Measurements from ENCODE around the gene KLHL10. TPM values are rescaled to one million over a fixed set of nuclear protein-coding genes. Genes with fewer than 3 reads are reported as not detected.

KLHL10 gene
- total and polyA plus RNA-seq, 2 of the 13 experiments (the other 11 are each of a cell fraction or from before 2014, with no cell fraction given) = 0.04 to 0.08 TPM

- TF ChIP-seq, protein P1, sequence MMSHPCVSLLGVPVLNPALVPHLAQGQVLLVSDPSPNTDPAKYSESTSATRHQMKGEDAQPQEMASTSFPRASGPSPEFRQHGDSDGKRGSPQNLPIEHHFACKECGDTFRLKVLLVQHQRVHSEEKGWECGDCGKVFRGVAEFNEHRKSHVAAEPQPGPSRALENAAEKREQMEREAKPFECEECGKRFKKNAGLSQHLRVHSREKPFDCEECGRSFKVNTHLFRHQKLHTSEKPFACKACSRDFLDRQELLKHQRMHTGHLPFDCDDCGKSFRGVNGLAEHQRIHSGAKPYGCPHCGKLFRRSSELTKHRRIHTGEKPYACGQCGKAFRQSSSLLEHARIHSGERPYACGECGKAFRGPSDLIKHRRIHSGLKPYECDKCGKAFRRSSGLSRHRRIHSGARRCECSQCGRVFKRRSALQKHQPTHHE (CRISPR knock-in tag; IDR thresholded peaks at IDR 0.05; ENCODE audit: borderline replicate concordance) = no peak
- TF ChIP-seq ATF6 (CRISPR knock-in tag; conservative IDR thresholded peaks at IDR 0.05) (no peak), PHF20 (CRISPR knock-in tag; IDR thresholded peaks at IDR 0.05) (no peak), ETV6 (CRISPR knock-in tag; conservative IDR thresholded peaks at IDR 0.05) (peak; percentile 69; the same call in 1 of the 2 replicates), USF2 (IDR thresholded peaks at IDR 0.05; ENCODE audit: low read depth, low read length) (no peak), USF2 (CRISPR knock-in tag; IDR thresholded peaks at IDR 0.05; ENCODE audit: borderline replicate concordance) (no peak), CCDC6 (CRISPR knock-in tag; IDR thresholded peaks at IDR 0.05) (no peak), ZNF383 (CRISPR knock-in tag; IDR thresholded peaks at IDR 0.05; ENCODE audit: borderline replicate concordance) (no peak), GMEB1 (CRISPR knock-in tag; IDR thresholded peaks at IDR 0.05; ENCODE audit: borderline replicate concordance) (peak; percentile 20; the same call in 1 of the 2 replicates), MEIS1 (CRISPR knock-in tag; IDR thresholded peaks at IDR 0.05; ENCODE audit: borderline replicate concordance) (peak; percentile 59; the same call in 1 of the 2 replicates), ZSCAN31 (CRISPR knock-in tag; IDR thresholded peaks at IDR 0.05; ENCODE audit: low read depth) (peak; percentile 68; the same call in 1 of the 2 replicates), ZNF598 (CRISPR knock-in tag; IDR thresholded peaks at IDR 0.05; ENCODE audit: borderline replicate concordance) (no peak), ZNF484 (CRISPR knock-in tag; IDR thresholded peaks at IDR 0.05; ENCODE audit: borderline replicate concordance, low read depth) (no peak)
- TF ChIP-seq, protein P2, sequence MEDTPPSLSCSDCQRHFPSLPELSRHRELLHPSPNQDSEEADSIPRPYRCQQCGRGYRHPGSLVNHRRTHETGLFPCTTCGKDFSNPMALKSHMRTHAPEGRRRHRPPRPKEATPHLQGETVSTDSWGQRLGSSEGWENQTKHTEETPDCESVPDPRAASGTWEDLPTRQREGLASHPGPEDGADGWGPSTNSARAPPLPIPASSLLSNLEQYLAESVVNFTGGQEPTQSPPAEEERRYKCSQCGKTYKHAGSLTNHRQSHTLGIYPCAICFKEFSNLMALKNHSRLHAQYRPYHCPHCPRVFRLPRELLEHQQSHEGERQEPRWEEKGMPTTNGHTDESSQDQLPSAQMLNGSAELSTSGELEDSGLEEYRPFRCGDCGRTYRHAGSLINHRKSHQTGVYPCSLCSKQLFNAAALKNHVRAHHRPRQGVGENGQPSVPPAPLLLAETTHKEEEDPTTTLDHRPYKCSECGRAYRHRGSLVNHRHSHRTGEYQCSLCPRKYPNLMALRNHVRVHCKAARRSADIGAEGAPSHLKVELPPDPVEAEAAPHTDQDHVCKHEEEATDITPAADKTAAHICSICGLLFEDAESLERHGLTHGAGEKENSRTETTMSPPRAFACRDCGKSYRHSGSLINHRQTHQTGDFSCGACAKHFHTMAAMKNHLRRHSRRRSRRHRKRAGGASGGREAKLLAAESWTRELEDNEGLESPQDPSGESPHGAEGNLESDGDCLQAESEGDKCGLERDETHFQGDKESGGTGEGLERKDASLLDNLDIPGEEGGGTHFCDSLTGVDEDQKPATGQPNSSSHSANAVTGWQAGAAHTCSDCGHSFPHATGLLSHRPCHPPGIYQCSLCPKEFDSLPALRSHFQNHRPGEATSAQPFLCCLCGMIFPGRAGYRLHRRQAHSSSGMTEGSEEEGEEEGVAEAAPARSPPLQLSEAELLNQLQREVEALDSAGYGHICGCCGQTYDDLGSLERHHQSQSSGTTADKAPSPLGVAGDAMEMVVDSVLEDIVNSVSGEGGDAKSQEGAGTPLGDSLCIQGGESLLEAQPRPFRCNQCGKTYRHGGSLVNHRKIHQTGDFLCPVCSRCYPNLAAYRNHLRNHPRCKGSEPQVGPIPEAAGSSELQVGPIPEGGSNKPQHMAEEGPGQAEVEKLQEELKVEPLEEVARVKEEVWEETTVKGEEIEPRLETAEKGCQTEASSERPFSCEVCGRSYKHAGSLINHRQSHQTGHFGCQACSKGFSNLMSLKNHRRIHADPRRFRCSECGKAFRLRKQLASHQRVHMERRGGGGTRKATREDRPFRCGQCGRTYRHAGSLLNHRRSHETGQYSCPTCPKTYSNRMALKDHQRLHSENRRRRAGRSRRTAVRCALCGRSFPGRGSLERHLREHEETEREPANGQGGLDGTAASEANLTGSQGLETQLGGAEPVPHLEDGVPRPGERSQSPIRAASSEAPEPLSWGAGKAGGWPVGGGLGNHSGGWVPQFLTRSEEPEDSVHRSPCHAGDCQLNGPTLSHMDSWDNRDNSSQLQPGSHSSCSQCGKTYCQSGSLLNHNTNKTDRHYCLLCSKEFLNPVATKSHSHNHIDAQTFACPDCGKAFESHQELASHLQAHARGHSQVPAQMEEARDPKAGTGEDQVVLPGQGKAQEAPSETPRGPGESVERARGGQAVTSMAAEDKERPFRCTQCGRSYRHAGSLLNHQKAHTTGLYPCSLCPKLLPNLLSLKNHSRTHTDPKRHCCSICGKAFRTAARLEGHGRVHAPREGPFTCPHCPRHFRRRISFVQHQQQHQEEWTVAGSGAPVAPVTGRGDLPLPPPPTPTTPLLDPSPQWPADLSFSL (CRISPR knock-in tag; IDR thresholded peaks at IDR 0.05) = no peak
These were observed 1.6 kb upstream of the KLHL10 start, which contains the start of gene NT5C3B (continued) for GRCh38 chr17:41835800-41836549.
